ENCODE data around the gene BNIP3. TPM values are rescaled to one million over a fixed set of nuclear protein-coding genes. Genes with fewer than 3 reads are reported as not detected.
"Not testable (repeated sequence)": the region's sequence is repeated elsewhere in the genome, so short reads cannot be mapped to it uniquely, and the experiment has no call there.

BNIP3 gene
- total RNA-seq, 1 experiment from 2014 or later: 163 TPM

GRCh38 chr10:131964298-131964697 lies 17.4 kb downstream of the BNIP3 start:
- in situ Hi-C loops (cut with HindIII; ENCODE audit: low pct_unique_long_range_greater_than_20kb, low sequenced_read_pairs): no loop called here
- DNase-seq (ENCODE audit: low read depth, low spot score): no peak

- in situ Hi-C loops (cut with HindIII; ENCODE audit: low pct_unique_long_range_greater_than_20kb, low sequenced_read_pairs): no loop called here
These were observed 17.9 kb downstream of the BNIP3 start for GRCh38 chr10:131963811-131964210.

GRCh38 chr10:131963350-131963749 lies 18.4 kb downstream of the BNIP3 start:
- no peak for DNase-seq (ENCODE audit: low read depth, low spot score)
- in situ Hi-C loops (cut with HindIII; ENCODE audit: low pct_unique_long_range_greater_than_20kb, low sequenced_read_pairs): no loop called here

More at GRCh38 chr10:131963811-131964210, 17.9 kb downstream of the BNIP3 start:
- no peak for DNase-seq (ENCODE audit: low read depth, low spot score)

GRCh38 chr10:131961777-131962662 lies 19.7 kb downstream of the BNIP3 start:
- in situ Hi-C loops (cut with HindIII; ENCODE audit: low pct_unique_long_range_greater_than_20kb, low sequenced_read_pairs): no loop called here
- DNase-seq (ENCODE audit: low read depth, low spot score): no peak

- in situ Hi-C loops (cut with HindIII; ENCODE audit: low pct_unique_long_range_greater_than_20kb, low sequenced_read_pairs): no loop called here
- no peak for DNase-seq (ENCODE audit: low read depth, low spot score)
These were observed 20.5 kb downstream of the BNIP3 start for GRCh38 chr10:131961047-131961776.

- in situ Hi-C loops (cut with HindIII; ENCODE audit: low pct_unique_long_range_greater_than_20kb, low sequenced_read_pairs): no loop called here
- no peak for DNase-seq (ENCODE audit: low read depth, low spot score)
These were observed 21.1 kb downstream of the BNIP3 start for GRCh38 chr10:131960631-131961046.

- in situ Hi-C loops (cut with HindIII; ENCODE audit: low pct_unique_long_range_greater_than_20kb, low sequenced_read_pairs): no loop called here
These were observed 21.9 kb downstream of the BNIP3 start for GRCh38 chr10:131959841-131960240.

GRCh38 chr10:131955591-131956340 lies 26.0 kb downstream of the BNIP3 start:
- no peak for DNase-seq (ENCODE audit: low read depth, low spot score)
- in situ Hi-C loops (cut with HindIII; ENCODE audit: low pct_unique_long_range_greater_than_20kb, low sequenced_read_pairs): no loop called here

More at GRCh38 chr10:131959841-131960240, 21.9 kb downstream of the BNIP3 start:
- no peak for DNase-seq (ENCODE audit: low read depth, low spot score)

- no peak for DNase-seq (ENCODE audit: low read depth, low spot score)
- in situ Hi-C loops (cut with HindIII; ENCODE audit: low pct_unique_long_range_greater_than_20kb, low sequenced_read_pairs): no loop called here
These were observed 27.3 kb downstream of the BNIP3 start for GRCh38 chr10:131954356-131954965.

GRCh38 chr10:131949908-131950307 lies 31.8 kb downstream of the BNIP3 start:
- in situ Hi-C loops (cut with HindIII; ENCODE audit: low pct_unique_long_range_greater_than_20kb, low sequenced_read_pairs); DNase-seq (ENCODE audit: low read depth, low spot score): not testable (repeated sequence)

GRCh38 chr10:131949041-131949862 lies 32.5 kb downstream of the BNIP3 start:
- DNase-seq (ENCODE audit: low read depth, low spot score): no peak
- in situ Hi-C loops (cut with HindIII; ENCODE audit: low pct_unique_long_range_greater_than_20kb, low sequenced_read_pairs): no loop called here

GRCh38 chr10:131948501-131948900 lies 33.2 kb downstream of the BNIP3 start:
- in situ Hi-C loops (cut with HindIII; ENCODE audit: low pct_unique_long_range_greater_than_20kb, low sequenced_read_pairs): no loop called here

GRCh38 chr10:131947631-131948347 lies 33.9 kb downstream of the BNIP3 start:
- in situ Hi-C loops (cut with HindIII; ENCODE audit: low pct_unique_long_range_greater_than_20kb, low sequenced_read_pairs): no loop called here
- DNase-seq (ENCODE audit: low read depth, low spot score): no peak

More at GRCh38 chr10:131948501-131948900, 33.2 kb downstream of the BNIP3 start:
- no peak for DNase-seq (ENCODE audit: low read depth, low spot score)

- in situ Hi-C loops (cut with HindIII; ENCODE audit: low pct_unique_long_range_greater_than_20kb, low sequenced_read_pairs): no loop called here
- DNase-seq (ENCODE audit: low read depth, low spot score): no peak
These were observed 34.8 kb downstream of the BNIP3 start for GRCh38 chr10:131946880-131947279.

- no peak for DNase-seq (ENCODE audit: low read depth, low spot score)
- in situ Hi-C loops (cut with HindIII; ENCODE audit: low pct_unique_long_range_greater_than_20kb, low sequenced_read_pairs): no loop called here
These were observed 35.4 kb downstream of the BNIP3 start for GRCh38 chr10:131946321-131946751.
